ENCODE data around the gene TRIM69.
"Not testable (repeated sequence)": the region's sequence is repeated elsewhere in the genome, so short reads cannot be mapped to it uniquely, and the experiment has no call there.

Gene TRIM69

DNA sequence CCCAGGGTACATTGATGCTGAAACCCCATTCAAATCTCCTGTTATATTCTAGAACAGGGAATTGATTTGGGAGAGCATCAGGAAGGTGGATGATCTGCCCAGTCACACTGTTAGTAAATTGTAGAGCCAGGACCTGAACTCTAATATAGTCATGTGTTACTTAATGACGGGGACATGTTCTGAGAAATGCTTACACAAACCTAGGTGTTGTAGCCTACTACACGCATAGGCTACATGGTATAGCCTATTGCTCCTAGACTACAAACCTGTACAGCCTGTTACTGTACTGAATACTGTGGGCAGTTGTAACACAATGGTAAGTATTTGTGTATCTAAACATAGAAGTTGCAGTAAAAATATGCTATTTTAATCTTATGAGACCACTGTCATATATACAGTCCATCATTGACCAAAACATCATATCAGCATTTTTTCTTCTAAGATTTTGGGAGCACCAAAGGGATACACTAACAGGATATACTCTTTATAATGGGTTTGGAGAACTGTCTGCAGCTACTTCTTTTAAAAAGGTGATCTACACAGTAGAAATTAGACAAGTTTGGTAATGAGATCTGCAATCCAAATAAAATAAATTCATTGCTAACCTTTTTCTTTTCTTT, 19.2 kb upstream of the TRIM69 start:
- no peak for DNase-seq

DNA sequence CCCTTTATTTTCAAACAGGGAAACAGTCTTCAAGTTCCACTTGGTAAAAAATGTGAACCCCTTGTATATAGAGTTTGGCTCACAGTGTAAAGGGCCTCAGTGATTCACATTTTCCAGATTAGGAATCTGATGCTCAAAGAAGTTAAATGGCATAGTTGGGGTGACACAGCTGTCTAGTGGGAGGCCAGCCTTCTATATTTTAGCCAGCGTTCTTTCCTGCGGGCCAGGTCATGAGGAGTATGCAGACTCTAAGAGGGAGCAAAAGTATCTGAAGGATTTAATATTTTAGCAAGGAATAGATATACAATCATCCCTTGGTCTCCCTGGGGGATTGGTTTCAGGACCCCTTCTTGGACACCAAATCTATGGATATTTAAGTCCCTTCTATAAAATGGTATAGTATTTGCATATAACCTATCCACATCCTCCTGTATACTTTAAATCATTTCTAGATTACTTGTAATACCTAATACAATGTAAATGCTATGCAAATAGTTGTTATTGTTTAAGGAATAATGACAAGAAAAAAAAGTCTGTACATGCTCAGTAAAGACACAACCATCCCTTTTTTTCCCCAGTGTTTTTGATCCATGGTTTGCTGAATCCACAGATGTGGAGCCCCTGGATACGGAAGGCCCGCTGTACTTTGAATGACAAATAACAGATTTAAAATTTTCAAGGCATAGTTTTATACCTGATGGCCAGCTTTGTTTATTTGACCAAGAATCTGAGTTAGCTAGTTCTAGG, 18.0 kb upstream of the TRIM69 start:
- DNase-seq: no peak

DNA sequence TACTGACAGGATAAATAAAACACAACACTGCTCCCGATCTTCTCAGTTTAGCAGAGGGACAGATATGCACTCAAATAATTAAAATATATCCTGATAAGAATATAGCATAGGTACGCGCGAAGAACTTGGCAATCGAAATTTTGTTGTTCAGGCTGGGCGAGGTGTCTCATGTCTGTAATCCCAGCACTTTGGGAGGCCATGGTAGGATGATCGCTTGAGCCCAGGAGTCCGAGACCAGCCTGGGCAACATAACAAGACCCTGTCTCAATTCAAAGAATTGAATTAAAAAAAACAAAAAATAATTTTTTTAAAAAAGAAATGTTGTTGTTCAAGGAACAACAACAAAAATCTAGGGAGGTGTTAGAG, 17.4 kb upstream of the TRIM69 start:
- no peak for DNase-seq

DNA sequence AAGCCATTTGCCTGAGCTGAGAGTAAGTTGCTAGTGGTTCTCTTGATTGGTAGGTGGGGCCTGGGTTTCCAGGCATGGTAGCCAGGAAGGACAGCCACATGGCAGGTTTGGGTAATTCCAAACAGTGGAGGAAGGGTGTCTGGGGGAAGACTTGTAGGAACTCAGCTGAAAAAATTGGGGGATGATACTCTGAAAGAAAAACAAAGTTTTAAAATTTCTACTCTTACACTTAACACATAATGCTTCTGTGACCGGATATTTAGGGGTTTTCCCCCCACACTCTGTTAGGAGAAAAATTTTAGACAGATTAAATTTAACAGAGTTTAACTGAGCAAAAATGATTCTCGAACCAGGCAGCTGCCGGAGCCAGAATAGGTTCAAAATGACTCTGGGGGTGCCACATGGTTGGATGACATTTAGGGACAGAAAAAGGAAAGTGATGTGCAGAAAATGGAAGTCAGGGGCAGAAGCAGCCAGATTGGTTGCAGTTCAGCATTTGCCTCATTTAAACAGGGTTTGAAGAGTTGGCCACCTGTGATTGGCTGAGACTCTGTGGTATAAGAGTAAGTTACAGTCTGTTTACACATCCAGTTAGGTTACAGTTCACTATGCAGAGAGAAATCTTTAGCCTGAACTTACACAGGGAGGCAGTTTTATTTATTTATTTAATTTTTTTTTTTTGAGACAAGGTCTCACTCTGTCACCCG, 16.9 kb upstream of the TRIM69 start:
- peak; percentile 49 for DNase-seq

DNA sequence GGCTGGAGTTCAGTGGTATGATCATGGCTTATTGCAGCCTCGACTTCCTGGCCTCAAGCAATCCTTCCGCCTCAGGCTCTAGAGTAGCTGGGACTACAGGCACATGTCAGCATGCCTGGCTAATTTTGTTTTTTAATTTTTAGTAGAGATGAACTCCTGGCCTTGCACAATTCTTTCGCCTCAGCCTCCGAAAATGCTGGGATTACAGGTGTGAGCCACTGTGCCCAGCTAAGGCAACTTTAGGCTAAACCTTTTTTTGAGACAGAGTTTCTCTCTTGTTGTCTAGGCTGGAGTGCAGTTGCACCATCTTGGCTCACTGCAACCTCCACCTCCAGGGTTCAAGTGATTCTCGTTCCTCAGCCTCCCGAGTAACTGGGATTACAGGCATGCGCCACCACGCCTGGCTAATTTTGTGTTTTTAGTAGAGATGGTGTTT, 16.3 kb upstream of the TRIM69 start:
- not testable (repeated sequence) for DNase-seq

DNA sequence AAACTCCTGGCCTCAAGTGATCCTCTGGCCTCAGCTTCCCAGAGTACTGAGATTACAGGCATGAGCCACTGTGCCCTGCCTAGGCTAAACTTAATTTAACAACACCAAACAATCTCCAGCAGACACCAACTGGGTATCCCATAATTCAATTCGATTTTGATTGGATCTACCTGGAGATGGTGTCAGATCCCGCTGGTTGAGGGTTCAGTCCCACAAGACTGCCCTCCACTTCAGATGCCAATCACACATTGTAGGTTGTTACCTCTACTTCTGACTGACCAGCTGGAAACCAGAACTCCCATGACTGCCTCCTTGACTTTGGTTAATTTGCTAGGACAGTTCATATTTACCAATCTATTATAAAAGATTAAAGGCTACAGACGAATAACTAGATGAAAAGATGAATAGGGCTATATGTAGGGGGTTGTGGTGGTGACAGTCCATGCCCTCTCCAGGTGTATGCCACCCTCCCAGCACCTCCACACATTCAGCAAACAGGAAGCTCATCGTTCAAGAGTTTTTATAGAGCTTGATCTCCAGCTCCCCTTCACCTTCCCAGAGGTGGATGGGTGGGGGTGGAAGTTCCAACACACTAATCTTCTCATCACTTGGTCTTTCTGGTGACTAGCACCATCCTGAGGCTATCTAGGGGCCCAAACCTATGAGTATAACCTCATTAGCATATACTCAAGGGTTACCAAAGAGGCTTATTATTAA, 15.7 kb upstream of the TRIM69 start:
- DNase-seq: no peak

DNA sequence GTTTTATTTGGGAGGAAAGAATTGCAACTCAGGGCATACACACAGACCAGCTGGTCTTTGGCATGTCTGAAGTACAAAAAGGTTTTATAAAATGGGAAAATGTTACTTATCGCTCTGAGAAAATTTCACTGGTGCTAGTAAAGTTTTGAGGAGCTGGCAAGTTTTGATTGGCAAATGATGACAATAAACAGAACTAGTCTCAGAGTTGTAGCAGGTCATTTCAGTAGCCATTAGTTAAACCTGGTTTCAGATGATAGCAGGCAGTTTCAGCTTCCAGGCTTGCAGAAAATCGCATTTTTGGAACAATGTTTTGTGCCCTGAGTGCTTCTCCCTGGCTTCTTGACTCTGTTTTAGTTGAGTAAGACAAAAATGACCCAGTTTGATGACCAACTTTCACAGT, 14.3 kb upstream of the TRIM69 start:
- DNase-seq: no peak

DNA sequence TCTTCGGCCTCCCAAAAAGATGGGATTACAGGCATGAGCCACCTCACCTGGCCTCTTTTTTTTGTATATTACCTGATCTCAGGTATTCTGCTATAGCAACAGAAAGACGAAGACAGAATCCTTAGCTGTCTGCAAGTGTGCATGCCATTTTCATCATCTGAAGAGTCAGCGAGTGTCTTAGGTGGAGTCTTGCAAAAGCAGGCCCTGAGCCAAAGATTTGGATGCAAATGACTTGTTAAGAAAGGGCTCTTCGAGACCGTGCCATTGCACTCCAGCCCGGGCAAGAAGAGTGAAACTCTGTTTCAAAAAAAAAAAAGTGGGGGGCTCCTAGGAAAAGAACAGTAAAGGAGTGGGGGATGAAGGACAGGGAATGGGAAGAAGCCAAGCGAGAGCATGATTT, 10.2 kb upstream of the TRIM69 start:
- no peak for DNase-seq

DNA sequence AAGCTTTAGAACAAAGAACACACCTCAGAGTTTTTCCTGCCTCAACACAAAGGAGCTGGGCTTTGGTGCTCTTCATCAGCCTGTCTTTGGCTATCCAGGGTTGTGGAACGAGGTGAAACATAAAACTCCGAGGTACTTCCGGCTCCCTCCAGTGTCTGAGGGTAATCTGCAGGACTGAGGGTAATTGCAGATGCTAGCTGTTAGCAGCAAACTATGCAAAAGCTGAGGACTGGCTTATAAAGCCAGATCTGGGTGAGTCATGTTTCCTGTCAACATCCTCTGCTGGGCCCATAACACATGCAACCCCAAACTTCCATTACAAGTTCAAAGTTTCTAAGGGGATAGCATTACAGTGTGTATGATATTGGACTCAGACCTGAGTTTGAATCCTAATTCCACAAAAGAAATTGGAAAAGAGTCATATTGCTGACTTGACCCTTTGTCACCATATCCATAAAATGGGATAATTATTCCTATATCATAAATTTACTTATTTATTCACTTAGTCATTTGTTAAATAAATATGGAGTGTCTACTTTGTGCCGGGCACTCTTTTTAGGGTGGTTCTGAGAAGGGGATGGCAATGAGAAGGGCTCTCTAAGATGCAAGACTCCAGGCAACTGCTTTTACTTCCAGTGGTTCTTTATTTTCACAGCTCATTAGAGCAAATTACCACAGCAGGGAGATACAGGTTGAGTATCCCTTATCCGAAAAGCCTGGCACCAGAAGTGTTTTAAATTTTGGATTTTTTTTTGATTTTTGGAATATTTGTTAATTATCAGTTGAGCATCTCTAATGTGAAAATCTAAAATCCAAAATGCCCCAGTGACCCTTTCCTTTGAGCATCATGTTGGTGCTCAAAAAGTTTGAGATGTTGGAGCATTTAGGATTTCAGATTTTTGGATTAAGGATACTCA, 9.5 kb upstream of the TRIM69 start:
- DNase-seq: no peak

DNA sequence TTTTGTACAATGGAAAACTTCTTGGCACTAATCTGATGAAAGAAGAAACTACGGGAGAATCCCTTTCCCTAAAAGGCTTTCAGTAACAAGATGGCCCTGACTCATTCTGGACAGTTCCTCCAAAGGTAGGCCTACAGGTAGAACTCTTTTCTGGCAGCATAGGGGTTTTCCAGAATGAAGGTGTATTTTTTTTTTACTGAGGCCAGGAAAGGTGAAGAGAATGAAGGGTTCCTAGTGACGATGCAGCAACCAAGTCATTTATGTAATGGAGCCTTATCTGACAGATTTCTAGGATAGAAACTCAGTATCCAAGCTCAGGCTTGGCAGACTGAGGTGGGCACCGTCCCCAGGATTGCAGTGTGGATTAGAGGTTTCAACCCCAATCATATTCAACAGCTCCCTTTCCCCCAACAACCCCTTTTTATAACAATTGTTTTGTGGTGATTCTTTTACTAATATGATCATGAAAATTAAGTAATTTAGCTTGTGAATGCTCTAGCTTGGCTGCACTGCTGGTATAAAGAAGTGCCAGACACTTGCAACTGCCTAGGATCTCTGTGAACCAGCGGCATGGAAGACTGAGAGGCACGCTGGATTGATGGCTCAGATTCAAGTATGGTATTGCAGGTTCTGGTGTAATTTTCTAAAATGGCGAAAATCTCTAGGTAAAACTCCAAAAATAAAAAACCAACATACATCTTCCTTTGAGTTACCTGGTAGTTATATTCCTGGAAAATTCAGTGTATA, 8.7 kb upstream of the TRIM69 start:
- DNase-seq: no peak

DNA sequence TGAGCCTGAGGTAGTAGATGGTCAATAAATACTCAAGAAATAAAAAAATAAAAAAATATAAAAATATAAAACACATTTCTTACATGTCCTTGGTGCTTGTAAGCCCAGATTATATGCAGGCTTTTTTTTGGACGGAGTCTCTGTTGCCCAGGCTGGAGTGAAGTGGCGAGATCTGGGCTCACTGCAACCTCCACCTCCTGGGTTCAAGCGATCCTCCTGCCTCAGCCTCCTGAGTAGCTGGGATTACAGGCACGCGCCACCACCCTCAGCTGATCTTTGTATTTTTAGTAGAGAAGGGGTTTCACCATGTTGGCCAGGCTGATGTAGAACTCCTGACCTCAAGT, 8.1 kb upstream of the TRIM69 start:
- DNase-seq: not testable (repeated sequence)

DNA sequence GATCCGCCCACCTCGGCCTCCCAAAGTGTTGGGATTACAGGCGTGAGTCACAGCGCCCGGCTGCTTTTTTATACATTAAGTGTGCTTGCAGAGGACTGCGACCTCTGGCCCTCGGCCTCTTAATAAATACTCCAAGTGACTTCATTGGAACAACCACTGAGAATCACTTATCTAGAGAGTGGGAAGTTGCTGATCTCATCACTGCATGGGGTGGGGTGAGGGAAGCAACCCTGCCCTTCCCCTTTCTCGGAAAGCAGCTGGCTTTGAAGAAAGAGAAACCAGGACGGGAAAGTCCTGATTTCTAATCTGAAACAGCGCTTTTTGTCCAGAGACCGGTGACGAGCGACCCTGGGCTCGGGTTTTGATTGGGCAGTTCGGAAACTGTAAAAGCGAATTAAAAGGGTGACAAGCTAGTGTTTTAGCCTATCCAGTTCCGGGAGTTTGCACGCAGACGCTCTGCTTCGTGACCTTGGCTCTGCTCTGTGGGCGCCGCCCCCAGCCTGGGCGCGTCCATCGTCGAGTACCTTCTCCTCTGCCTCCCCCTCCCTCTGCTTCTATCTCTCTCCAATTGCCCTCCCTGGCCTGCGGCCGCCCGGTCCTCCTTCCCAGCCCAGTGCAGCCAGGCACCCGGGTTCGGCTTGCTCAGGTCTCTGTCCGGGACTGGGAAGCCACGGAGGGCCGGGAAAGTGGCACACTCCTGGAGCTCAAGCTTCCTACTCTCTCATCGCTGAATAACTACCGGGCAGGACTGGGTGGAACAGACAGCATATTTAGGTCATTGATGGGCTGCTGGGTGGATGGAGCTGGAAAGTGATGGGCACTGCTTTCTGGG, 7.5 kb upstream of the TRIM69 start:
- peak; percentile 87 for DNase-seq

DNA sequence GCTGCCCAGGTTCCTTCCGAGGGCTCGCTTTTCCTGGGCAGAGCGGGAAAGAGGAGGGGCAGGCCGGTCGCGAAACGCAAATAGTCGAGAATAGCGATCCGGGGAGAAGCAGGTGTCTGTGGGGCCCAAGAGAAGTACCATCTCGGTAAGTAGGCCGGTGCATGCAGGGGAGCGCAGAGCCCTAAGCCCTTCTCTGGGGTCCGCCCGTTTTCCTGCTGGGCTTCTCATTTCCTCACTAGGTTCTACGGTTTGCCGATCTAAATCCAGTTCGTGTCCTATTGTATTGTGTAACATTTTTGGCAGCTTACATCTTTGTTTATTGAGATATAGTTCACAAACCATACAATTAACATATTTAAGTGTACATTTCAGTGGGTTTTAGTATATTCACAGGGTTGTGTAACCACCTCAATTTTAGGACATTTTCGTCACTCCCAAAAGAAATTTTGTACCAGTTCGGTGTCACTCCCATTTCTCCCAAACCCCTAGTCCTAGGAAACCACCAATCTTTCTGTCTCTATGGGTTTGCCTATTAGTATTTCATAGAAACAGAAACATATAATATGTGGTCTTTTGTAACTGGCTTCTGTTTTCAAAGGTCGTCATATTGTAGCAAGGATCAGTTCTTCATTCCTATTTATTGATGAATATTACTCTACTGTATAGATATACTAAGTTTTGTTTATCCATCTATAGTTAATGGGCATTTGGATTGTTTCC, 6.8 kb upstream of the TRIM69 start:
- no peak for DNase-seq

DNA sequence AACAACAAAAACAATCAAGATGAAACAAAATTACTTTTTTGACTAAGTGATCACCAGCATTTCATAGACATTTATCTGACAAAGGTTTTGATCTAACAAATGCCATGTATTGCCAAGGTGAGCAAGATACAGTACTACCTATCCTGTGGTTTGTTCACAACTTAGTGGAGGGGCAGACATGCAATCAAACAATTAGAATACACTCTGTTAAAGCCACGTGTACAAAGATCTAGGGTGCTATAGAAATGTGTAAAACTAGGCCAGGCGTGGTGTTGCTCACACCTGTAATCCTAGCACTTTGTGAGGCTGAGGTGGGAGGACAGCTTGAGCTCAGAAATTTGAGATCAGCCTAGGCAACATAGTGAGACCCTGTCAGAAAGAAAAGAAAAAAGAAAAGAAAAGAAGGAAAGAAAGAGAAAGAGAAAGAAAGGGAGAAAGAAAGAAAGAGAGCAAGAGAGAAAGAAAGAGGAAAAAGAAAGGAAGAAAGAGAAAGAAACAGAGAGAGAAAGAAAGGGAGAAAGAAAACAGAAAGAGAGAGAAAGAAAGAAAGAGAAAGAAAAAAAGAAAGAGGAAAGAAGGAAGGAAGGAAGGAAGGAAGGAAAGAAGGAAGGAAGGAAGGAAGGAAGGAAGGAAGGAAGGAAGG, 1.4 kb upstream of the TRIM69 start:
- no peak for DNase-seq

DNA sequence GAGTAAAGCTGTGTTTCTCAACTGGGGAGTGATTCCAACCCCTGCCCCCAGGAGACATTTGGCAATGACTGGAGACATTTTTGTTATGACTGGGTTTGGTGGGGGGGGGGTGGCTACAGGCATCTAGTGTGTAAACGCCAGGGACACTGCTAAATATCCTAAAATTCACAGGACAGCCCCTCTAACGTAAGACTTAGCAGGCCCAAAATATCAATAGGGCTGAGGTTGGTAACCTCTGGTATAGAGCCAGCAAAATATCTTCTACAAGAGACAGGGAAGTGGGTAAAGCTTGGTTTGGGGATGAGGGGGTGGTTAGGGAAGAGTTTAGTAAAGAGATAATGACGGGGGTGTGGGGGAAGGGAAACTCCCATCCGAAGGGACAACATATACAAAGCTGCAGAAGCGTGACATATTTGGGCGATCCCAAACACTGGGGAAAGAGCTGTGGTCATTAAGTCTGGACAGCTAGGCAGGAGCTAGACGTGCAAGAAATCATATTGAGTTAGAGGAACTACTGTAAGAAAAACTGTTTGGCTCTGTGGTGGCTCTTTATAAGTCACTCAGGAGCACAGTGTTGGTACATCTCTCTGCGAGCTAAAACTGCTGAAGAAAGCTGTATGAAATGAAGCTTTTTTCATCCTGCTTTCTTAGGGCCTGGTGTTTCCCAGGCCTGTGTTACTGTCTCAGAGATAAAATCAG, 697 bp upstream of the TRIM69 start:
- DNase-seq: no peak

DNA sequence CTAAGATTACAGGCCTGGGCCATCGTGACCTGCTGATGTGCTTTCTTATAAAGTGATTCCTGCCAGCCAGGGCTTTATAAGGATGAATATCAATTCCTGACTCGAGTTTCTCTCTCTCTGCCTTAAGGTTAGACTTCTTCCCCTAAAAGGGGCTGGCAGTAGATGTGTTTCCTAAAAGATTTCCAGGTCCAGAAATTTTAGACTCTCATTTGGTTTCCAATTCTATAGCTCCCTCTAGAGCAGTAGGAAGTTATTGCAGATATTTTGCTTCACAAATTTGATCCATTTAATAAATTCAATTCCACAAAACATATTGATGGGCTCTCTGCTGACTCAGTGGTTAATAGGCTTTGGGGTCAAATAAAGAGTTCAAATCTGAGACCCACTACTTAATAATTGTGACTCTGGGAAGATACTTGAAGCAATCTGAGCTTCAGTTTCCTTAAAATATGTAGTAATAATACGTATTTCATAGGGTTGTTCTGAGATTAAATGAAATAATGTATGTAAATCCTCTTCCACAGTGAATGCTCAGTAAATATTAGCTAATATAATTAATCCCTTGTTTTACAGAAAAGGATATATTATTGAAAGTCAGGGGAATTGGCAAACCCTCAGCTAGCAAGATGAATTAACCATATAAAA, 2.1 kb downstream of the TRIM69 start:
- no peak for DNase-seq

DNA sequence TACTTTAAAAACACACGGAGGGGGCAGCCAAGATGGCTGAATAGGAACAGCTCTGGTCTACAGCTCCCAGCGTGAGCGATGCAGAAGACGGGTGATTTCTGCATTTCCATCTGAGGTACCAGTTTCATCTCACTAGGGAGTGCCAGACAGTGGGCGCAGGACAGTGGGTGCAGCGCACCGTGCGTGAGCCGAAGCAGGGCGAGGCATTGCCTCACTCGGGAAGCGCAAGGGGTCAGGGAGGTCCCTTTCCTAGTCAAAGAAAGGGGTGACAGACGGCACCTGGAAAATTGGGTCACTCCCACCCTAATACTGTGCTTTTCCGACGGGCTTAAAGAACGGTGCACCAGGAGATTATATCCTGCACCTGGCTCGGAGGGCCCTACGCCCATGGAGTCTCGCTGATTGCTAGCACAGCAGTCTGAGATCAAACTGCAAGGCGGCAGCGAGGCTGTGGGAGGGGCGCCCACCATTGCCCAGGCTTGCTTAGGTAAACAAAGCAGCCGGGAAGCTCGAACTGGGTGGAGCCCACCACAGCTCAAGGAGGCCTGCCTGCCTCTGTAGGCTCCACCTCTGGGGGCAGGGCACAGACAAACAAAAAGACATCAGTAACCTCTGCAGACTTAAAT, 3.0 kb downstream of the TRIM69 start:
- not testable (repeated sequence) for DNase-seq

DNA sequence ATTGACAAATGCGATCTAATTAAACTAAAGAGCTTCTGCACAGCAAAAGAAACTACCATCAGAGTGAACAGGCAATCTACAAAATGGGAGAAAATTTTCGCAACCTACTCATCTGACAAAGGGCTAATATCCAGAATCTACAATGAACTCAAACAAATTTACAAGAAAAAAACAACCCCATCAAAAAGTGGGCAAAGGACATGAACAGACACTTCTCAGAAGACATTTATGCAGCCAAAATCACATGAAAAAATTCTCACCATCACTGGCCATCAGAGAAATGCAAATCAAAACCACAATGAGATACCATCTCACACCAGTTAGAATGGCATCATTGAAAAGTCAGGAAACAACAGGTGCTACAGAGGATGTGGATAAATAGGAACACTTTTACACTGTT, 7.1 kb downstream of the TRIM69 start:
- not testable (repeated sequence) for DNase-seq

Measured in stimulated activated CD4-positive, alpha-beta T cell treated with anti-CD3 and anti-CD28 coated beads, Interleukin-12 subunit alpha, Interleukin-12 subunit beta, amount 100 ng/mL, for 4 hours (primary cell).